Ureter (tissue), 1 donor: ENCODE measurements around the gene MAPK8IP1. TPM values are rescaled to one million over a fixed set of nuclear protein-coding genes. Genes with fewer than 3 reads are reported as not detected.

ENCODE experiments used
- DNase-seq: peaks from one replicate; pipeline ENCODE4 v3.0.0-alpha.2; 2020; ENCODE audit warnings: low spot score
- total RNA-seq: library from RNA; stranded (reverse); gene quantifications from one replicate; pipeline ENCODE4 v1.2.4, GENCODE V29; 2023
- donor health status: DM: yes; HTN: yes; CAD: no.

The MAPK8IP1 gene
- total RNA-seq, 1 donor from 2014 or later, result 7.2 TPM

DNA sequence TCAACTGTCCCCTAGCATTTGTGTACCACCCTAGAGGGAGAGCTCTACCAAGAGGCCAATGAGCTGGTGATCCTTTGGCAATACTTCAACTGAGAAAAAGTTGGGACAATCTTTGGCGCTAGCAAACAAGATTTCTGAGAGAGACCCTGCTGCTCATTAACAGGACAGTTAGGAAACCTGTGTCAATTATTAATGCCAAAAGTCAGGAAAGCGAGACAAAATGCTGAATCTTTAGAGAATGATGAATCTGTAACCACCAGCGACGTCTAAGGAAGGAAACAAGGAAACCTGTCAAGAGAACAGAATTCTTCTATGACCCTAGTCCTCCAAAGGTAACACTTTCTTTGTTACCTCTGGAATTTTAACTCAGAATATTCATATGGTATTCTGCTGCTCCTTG is 56.9 kb downstream of the MAPK8IP1 start:
- DNase-seq, result no peak

DNA sequence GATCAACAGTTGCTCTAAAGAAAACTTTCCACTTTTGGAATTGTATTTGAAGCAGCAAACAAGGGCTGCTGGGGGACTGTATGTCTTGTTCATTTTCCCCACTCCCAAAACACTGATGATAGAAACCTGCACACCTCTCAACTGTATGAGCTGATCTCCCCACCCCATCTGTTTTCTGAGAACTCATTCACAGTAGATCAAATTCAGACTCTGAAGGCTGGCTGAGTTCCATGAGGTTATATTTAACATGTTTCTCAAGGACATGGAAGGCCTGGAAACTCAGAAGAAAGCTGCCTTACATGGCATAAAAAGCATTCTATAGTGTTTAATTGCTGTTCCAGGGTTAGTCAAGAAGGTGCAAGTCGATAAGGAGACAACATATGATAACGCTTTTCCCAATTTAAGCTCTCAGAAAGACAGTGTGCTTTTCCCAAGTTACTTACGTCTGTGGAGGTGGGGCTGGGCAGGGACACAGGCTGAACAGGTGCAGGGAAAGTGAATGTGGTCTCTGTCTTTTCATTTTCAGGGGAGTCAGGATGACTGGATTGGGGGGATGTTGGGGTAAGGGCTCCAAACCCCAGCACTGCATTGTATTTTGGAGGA is 60.0 kb downstream of the MAPK8IP1 start:
- DNase-seq, result no peak

DNA sequence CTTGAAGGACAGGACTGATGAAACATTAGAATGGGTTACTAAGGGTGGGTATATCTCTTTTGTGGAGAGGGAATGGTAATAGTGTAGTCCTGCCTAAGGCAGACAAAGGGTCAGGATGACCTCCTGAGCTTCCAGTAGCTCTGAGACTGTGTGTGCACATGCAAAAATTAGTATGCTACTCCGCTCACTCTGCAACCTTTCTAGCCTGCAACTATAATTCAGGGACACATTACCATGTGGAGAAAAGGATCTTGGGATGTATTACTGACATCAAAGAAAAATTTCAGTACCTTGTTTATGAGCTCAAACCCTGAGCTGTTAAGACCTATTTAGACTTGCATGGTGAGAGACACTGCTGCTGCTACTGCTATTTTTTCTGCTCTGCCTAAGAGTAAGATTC is 62.4 kb downstream of the MAPK8IP1 start:
- no peak for DNase-seq

DNA sequence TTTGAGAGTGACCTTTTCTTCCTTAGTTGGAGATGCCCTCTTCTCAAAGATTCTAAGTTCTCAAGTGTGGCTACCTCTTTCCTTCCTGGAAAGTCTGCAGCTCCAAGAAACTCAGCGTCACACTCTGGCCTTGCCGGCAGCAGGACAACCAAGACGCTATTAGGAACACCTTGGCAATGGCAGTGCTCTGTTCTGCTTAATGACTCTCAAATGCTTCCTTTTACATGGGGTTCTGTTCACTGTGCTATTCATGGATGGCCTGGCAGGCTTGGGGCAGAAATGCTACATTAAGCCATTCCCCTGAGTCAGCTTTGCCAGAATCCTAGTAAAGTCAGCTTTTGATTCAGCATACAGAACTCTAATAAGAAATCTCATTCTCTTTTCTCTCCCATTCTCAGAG is 62.9 kb downstream of the MAPK8IP1 start:
- no peak for DNase-seq

DNA sequence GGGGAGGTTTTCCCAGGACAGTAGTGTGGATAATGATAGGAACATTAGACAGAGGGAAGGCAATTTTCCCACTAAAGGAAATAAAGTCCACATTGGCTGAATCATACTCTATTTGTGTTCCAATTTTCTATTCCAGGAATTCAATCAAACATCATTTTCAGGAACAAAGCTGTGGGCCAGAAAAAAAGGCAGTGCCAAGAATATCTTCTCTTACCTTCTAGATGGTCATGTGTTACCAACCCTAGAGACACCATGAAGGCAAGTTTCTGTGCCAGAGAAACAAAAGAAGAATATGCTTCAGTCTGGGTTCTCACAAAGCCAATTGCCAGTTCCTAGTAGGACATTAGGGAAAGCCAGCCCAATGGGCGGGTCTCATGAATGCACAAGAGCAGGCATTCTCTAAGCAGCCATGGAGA is 64.5 kb downstream of the MAPK8IP1 start:
- DNase-seq, result no peak

Other genes starting within 250 kb of the MAPK8IP1 start
- gene CHST1, start 220.0 kb upstream of the MAPK8IP1 start, total RNA-seq, result 0.81 TPM
- gene SLC35C1, start 80.5 kb upstream of the MAPK8IP1 start, total RNA-seq, result 30.4 TPM
- 49.9 TPM for gene CRY2, start 38.2 kb upstream of the MAPK8IP1 start, total RNA-seq
- 0.70 TPM for gene FREY1, start 21.6 kb downstream of the MAPK8IP1 start, total RNA-seq
- 29.1 TPM for gene PEX16, start 32.2 kb downstream of the MAPK8IP1 start, total RNA-seq
- gene LARGE2, start 37.0 kb downstream of the MAPK8IP1 start, total RNA-seq, result 18.0 TPM
- 51.1 TPM for gene PHF21A, start 235.8 kb downstream of the MAPK8IP1 start, total RNA-seq